Ascending aorta (tissue), 2 donors: Measurements from ENCODE around the gene ARV1. TPM values are rescaled to one million over a fixed set of nuclear protein-coding genes. Genes with fewer than 3 reads are reported as not detected.

Source experiments
- DNase-seq, 2 donors: peaks; one replicate each; pipeline ENCODE4 v3.0.0-alpha.2; 2019; ENCODE audit warnings: low spot score in 2 of 2
- H3K27ac ChIP-seq, 2 donors: fragments of 200-600 bp; sonication (generic); one replicate each; pipeline ENCODE4 v1.5.1; 2016 to 2017; ENCODE audit warnings: mild to moderate bottlenecking in 1 of 2
- H3K27me3 ChIP-seq: fragments of 200-600 bp; sonication (generic); one replicate; pipeline ENCODE4 v1.5.1; 2017
- H3K36me3 ChIP-seq, 2 donors: fragments of 200-600 bp; sonication (generic); one replicate each; pipeline ENCODE4 v1.5.1; 2016
- H3K4me1 ChIP-seq, 2 donors: fragments of 200-600 bp; sonication (generic); one replicate each; pipeline ENCODE4 v1.5.1; 2016 to 2017; ENCODE audit warnings: mild to moderate bottlenecking in 1 of 2
- H3K4me3 ChIP-seq, 2 donors: fragments of 200-600 bp; sonication (generic); one replicate each; pipeline ENCODE4 v1.5.1; 2016 to 2017; ENCODE audit warnings: mild to moderate bottlenecking in 1 of 2
- H3K9me3 ChIP-seq, 2 donors: fragments of 200-600 bp; sonication (generic); one replicate each; pipeline ENCODE4 v1.5.1; 2016
- intact Hi-C: fragments of 100-400 bp; cut with DNase I; formaldehyde crosslinking; loops from one replicate; pipeline ENCODE4 v1.15.1; 2023
- total RNA-seq: library from RNA; depleted of rRNA; stranded (reverse); fragments of >200 nt; gene quantifications from one replicate; pipeline ENCODE4 v1.1.0, GENCODE V29; 2016
- TF ChIP-seq, protein P1 (sequence below), 3 experiments: fragments of 200-600 bp in 2 of 3; fragments of 450-650 bp in 1 of 3; sonication (generic) in 2 of 3; IDR thresholded peaks; one replicate each; pipeline ENCODE4 v1.5.1; 2016 to 2019; ENCODE audit warnings: antibody characterized with exemption in 3 of 3, mild to moderate bottlenecking in 1 of 3, moderate library complexity in 1 of 3

Gene ARV1
- total RNA-seq, 1 donor from 2014 or later = 9.7 TPM

- H3K9me3 ChIP-seq = no peaks in the 10 kb centered on the region
- H3K27ac ChIP-seq = no peak overlapping the region
- no peaks in the 10 kb centered on the region for H3K4me1 ChIP-seq
- H3K27me3 ChIP-seq = no peaks in the 10 kb centered on the region
- intact Hi-C loops = no loop called here
- TF ChIP-seq, protein P1, sequence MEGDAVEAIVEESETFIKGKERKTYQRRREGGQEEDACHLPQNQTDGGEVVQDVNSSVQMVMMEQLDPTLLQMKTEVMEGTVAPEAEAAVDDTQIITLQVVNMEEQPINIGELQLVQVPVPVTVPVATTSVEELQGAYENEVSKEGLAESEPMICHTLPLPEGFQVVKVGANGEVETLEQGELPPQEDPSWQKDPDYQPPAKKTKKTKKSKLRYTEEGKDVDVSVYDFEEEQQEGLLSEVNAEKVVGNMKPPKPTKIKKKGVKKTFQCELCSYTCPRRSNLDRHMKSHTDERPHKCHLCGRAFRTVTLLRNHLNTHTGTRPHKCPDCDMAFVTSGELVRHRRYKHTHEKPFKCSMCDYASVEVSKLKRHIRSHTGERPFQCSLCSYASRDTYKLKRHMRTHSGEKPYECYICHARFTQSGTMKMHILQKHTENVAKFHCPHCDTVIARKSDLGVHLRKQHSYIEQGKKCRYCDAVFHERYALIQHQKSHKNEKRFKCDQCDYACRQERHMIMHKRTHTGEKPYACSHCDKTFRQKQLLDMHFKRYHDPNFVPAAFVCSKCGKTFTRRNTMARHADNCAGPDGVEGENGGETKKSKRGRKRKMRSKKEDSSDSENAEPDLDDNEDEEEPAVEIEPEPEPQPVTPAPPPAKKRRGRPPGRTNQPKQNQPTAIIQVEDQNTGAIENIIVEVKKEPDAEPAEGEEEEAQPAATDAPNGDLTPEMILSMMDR (IDR thresholded peaks at IDR 0.05) = no peak
- H3K4me3 ChIP-seq = no peak overlapping the region
- no peak for DNase-seq
- H3K36me3 ChIP-seq = peaks cover 6 to 12% of the 10 kb centered on the region in 2 donors
Measured at GRCh38 chr1:230948903-230949302, 30.0 kb upstream of the ARV1 start.

DNA sequence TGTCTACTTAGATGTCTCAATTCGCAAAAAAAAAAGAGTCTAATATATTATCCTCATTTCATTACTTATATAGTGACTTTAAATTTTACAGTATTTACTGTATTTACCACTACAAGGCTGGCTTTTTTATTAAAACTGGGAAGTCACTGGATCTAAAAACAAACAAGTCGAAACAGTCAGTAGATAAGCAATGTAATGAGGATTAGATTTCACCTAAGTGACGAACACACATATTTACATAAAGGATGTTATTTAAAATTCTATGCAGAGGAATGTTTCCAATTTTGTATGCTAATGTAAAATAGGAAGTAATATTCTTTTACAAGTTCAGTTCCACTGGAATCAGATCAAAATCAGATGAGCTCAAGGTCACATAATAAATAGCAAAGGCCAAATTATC lies 28.5 kb upstream of the ARV1 start:
- no peak overlapping the region for H3K4me3 ChIP-seq
- intact Hi-C loops = no loop called here
- no peak for DNase-seq
- TF ChIP-seq, protein P1 (IDR thresholded peaks at IDR 0.05) = no peak
- H3K27ac ChIP-seq = no peak overlapping the region
- no peaks in the 10 kb centered on the region for H3K9me3 ChIP-seq
- no peaks in the 10 kb centered on the region for H3K27me3 ChIP-seq
- H3K4me1 ChIP-seq = no peaks in the 10 kb centered on the region
- peaks cover 6 to 7% of the 10 kb centered on the region in 2 donors for H3K36me3 ChIP-seq

- Histone ChIP-seq H3K36me3 (peaks cover 10 to 14% of the 10 kb centered on the region in 2 donors), H3K4me3 (no peak overlapping the region)
- no peak for DNase-seq
Measured at GRCh38 chr1:230957580-230957989, 21.3 kb upstream of the ARV1 start.

DNA sequence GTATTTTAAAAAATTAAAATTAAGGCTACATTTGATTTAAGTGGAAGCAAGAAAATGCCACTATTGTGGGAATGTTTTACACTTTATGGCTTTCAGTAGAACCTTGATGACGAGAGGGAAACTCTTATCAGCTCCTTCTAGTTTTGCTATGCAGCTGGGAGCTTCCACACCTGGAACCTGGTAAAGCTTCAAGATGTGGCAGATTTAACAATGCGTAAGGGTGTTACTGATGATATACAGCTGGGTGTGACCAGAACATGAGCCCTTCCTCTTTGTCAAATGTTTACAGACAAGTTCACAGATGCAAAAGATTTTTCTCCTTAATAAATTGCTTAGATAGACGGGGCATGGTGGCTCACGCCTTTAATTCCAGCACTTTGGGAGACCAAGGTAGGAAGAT lies 20.5 kb upstream of the ARV1 start:
- no peaks in the 10 kb centered on the region for H3K27me3 ChIP-seq
- no peak overlapping the region for H3K27ac ChIP-seq
- H3K36me3 ChIP-seq = peaks cover 10 to 14% of the 10 kb centered on the region in 2 donors
- no peak for DNase-seq
- no peaks in the 10 kb centered on the region for H3K9me3 ChIP-seq
- no peaks in the 10 kb centered on the region for H3K4me1 ChIP-seq
- no peak overlapping the region for H3K4me3 ChIP-seq
- TF ChIP-seq, protein P1 (IDR thresholded peaks at IDR 0.05) = no peak
- intact Hi-C loops = no loop called here

More at GRCh38 chr1:230957580-230957989, 21.3 kb upstream of the ARV1 start:
- Histone ChIP-seq H3K27me3 (no peaks in the 10 kb centered on the region), H3K4me1 (no peaks in the 10 kb centered on the region), H3K9me3 (no peaks in the 10 kb centered on the region), H3K27ac (no peak overlapping the region)
- intact Hi-C loops = no loop called here
- TF ChIP-seq, protein P1 (IDR thresholded peaks at IDR 0.05) = no peak

DNA sequence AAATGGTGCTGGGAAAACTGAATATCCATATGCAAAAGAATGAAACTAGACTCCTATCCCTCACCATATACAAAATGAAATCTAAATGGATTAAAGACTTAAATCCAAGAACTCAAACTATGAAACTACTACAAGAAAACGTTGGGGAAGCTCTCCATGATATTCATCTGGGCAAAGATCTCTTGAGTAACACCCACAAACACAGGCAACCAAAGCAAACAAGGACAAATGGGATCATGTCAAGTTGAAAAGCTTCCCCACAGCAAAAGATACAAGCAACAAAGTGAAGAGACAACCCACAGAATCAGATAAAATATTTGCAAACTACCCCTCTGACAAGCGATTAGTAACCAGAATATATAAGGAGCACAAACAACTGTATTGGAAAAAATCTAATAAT lies 14.0 kb upstream of the ARV1 start:
- Histone ChIP-seq H3K27ac (no peak overlapping the region), H3K36me3 (peaks cover 0 to 4% of the 10 kb centered on the region in 2 donors), H3K4me1 (no peaks in the 10 kb centered on the region), H3K9me3 (no peaks in the 10 kb centered on the region), H3K27me3 (no peaks in the 10 kb centered on the region), H3K4me3 (no peak overlapping the region)
- TF ChIP-seq, protein P1 (IDR thresholded peaks at IDR 0.05) = no peak
- intact Hi-C loops = no loop called here
- no peak for DNase-seq

- H3K4me3 ChIP-seq = no peak overlapping the region
- intact Hi-C loops = no loop called here
- H3K36me3 ChIP-seq = no peaks in the 10 kb centered on the region
- H3K27ac ChIP-seq = no peak overlapping the region
- H3K9me3 ChIP-seq = no peaks in the 10 kb centered on the region
- DNase-seq = no peak
- no peaks in the 10 kb centered on the region for H3K4me1 ChIP-seq
- TF ChIP-seq, protein P1 (IDR thresholded peaks at IDR 0.05) = no peak
- no peaks in the 10 kb centered on the region for H3K27me3 ChIP-seq
Measured at GRCh38 chr1:230965535-230965934, 13.4 kb upstream of the ARV1 start.
